Anterior cingulate cortex (tissue), 58 donors: ENCODE results near the gene ZSCAN20.

Source experiments
- DNase-seq, 58 donors: peaks; one replicate each; lab custom pipeline; 2025; lab: John Stamatoyannopoulos, UW

Gene ZSCAN20

GRCh38 chr1:33443080-33443704 is 29.3 kb upstream of the ZSCAN20 start:
- DNase-seq = peak in 1 of 58 donors; percentile 17

GRCh38 chr1:33443705-33444180 is 28.7 kb upstream of the ZSCAN20 start:
- DNase-seq = no peak

- DNase-seq = no peak
Observed at GRCh38 chr1:33445108-33445507, 27.3 kb upstream of the ZSCAN20 start.

GRCh38 chr1:33446590-33446989 is 25.9 kb upstream of the ZSCAN20 start:
- DNase-seq = peak in 1 of 58 donors; percentile 16

GRCh38 chr1:33454646-33455282 is 17.7 kb upstream of the ZSCAN20 start:
- DNase-seq = no peak

- DNase-seq = peak in 37 of 58 donors; percentile 6 to 60 (median 30)
Observed at GRCh38 chr1:33455539-33456501, 16.6 kb upstream of the ZSCAN20 start.

- DNase-seq = no peak
Observed at GRCh38 chr1:33456502-33456886, 16.0 kb upstream of the ZSCAN20 start.

- no peak for DNase-seq
Observed at GRCh38 chr1:33459691-33460090, 12.8 kb upstream of the ZSCAN20 start.

- no peak for DNase-seq
Observed at GRCh38 chr1:33460144-33460543, 12.3 kb upstream of the ZSCAN20 start.

GRCh38 chr1:33460947-33461629 is 11.4 kb upstream of the ZSCAN20 start:
- peak in 19 of 58 donors; percentile 10 to 69 (median 29) for DNase-seq

GRCh38 chr1:33462405-33463164 is 9.9 kb upstream of the ZSCAN20 start:
- DNase-seq = no peak

- DNase-seq = no peak
Observed at GRCh38 chr1:33464552-33464951, 7.9 kb upstream of the ZSCAN20 start.

- DNase-seq = no peak
Observed at GRCh38 chr1:33465316-33465715, 7.1 kb upstream of the ZSCAN20 start.

GRCh38 chr1:33466159-33466558 is 6.3 kb upstream of the ZSCAN20 start:
- DNase-seq = no peak

- DNase-seq = no peak
Observed at GRCh38 chr1:33468011-33468410, 4.4 kb upstream of the ZSCAN20 start.

- no peak for DNase-seq
Observed at GRCh38 chr1:33468531-33468930, 3.9 kb upstream of the ZSCAN20 start.

GRCh38 chr1:33468967-33469366 is 3.5 kb upstream of the ZSCAN20 start:
- DNase-seq = peak in 4 of 58 donors; percentile 7 to 32 (median 12)

GRCh38 chr1:33469691-33470090 is 2.8 kb upstream of the ZSCAN20 start:
- no peak for DNase-seq

- DNase-seq = peak in 56 of 58 donors; percentile 21 to 85 (median 68)
Observed at GRCh38 chr1:33470495-33471012, 1.9 kb upstream of the ZSCAN20 start.
